A673 (cell line): ENCODE data around the gene SPDL1. TPM values are rescaled to one million over a fixed set of nuclear protein-coding genes. Genes with fewer than 3 reads are reported as not detected.

Experiments
- BruUV-seq: library from RNA; stranded (reverse); fragments of 400-500 nt; replicated peaks from 2 replicates; lab custom pipeline; 2021; lab: Mats Ljungman, UMichigan
- CTCF ChIA-PET: fragments of 300-600 bp; sonication (Branson Sonifier 250); formaldehyde crosslinking; loops from one replicate; lab custom pipeline; 2022; ENCODE audit warnings: antibody characterized with exemption; lab: Charles Lee
- POLR2A ChIA-PET: fragments of 300-600 bp; sonication (Branson Sonifier 250); formaldehyde crosslinking; loops from one replicate; lab custom pipeline; 2022; ENCODE audit warnings: antibody characterized with exemption; ENCODE audit not compliant: low non-redundant PET; lab: Charles Lee
- DNase-seq: peaks from one replicate; pipeline ENCODE4 v3.0.0-alpha.2; 2015; ENCODE audit warnings: low spot score
- H3K27ac ChIP-seq: fragments of 200-600 bp; sonication (generic); 2 replicates; pipeline ENCODE4 v1.5.1; 2016; ENCODE audit warnings: mixed run types, low read depth, mild to moderate bottlenecking, mixed read lengths, antibody characterized with exemption, low read length; ENCODE audit not compliant: poor library complexity, severe bottlenecking
- H3K27me3 ChIP-seq: fragments of 200-600 bp; sonication (generic); replicated peaks from 2 replicates; pipeline ENCODE4 v1.6.1; 2017; ENCODE audit warnings: mixed run types, low read depth, mild to moderate bottlenecking, mixed read lengths, antibody characterized with exemption, low read length; ENCODE audit not compliant: insufficient read depth, poor library complexity
- H3K36me3 ChIP-seq: fragments of 200-600 bp; sonication (generic); 2 replicates; pipeline ENCODE4 v1.6.1; 2016; ENCODE audit warnings: mixed run types, mild to moderate bottlenecking, mixed read lengths, antibody characterized with exemption, low read length; ENCODE audit not compliant: insufficient read depth, poor library complexity, severe bottlenecking
- H3K4me1 ChIP-seq: fragments of 200-600 bp; sonication (generic); 2 replicates; pipeline ENCODE4 v1.6.1; 2017; ENCODE audit warnings: mixed run types, mild to moderate bottlenecking, mixed read lengths, antibody characterized with exemption, low read length; ENCODE audit not compliant: insufficient read depth, poor library complexity, severe bottlenecking
- H3K4me3 ChIP-seq: fragments of 200-600 bp; sonication (generic); 2 replicates; pipeline ENCODE4 v1.5.1; 2016; ENCODE audit warnings: low read depth, mixed run types, mild to moderate bottlenecking, mixed read lengths, low read length; ENCODE audit not compliant: poor library complexity, severe bottlenecking
- H3K9me3 ChIP-seq: fragments of 200-600 bp; sonication (generic); 2 replicates; pipeline ENCODE4 v1.6.1; 2016; ENCODE audit warnings: mixed run types, low read depth, mild to moderate bottlenecking, mixed read lengths, antibody characterized with exemption, low read length; ENCODE audit not compliant: poor library complexity, severe bottlenecking
- CTCF ChIP-seq: fragments of 300-800, 200-600 bp; sonication (generic); conservative IDR thresholded peaks from 2 replicates; pipeline ENCODE4 v1.5.1; 2017; ENCODE audit warnings: low read depth, mild to moderate bottlenecking, antibody characterized with exemption, low read length, moderate library complexity, mixed read lengths
- EZH2 ChIP-seq: fragments of 200-600 bp; sonication (generic); IDR thresholded peaks from 2 replicates; pipeline ENCODE4 v1.6.1; 2017; ENCODE audit warnings: borderline replicate concordance, low read depth, mild to moderate bottlenecking, mixed read lengths, antibody characterized with exemption, low read length; ENCODE audit not compliant: poor library complexity, severe bottlenecking
- intact Hi-C: fragments of 100-400 bp; cut with micrococcal nuclease; formaldehyde crosslinking; loops from one replicate; pipeline ENCODE4 v1.10.0; 2022; ENCODE audit not compliant: unreplicated experiment
- total RNA-seq: library from RNA; stranded (reverse); gene quantifications from 2 replicates; pipeline ENCODE4 v1.2.3, GENCODE V29; 2021

Gene SPDL1
- total RNA-seq, 1 experiment from 2014 or later: 57.6 TPM

- H3K9me3 ChIP-seq: no peaks in the 10 kb centered on the region
- intact Hi-C loops: loop anchor here (10.0 kb wide), 1 partner anchor 561 kb away; no protein-coding TSS in a partner anchor
- ChIA-PET POLR2A (no interaction called here), CTCF (no interaction called here)
- H3K4me1 ChIP-seq: no peaks in the 10 kb centered on the region
- no peak overlapping the region for H3K4me3 ChIP-seq
- no peak overlapping the region for H3K27ac ChIP-seq
- peaks cover 36% of the 10 kb centered on the region for H3K27me3 ChIP-seq
- BruUV-seq: no TSS peak
- TF ChIP-seq CTCF (no peak), EZH2 (no peak)
- DNase-seq: no peak
- no peaks in the 10 kb centered on the region for H3K36me3 ChIP-seq
These were observed 37.8 kb upstream of the SPDL1 start for GRCh38 chr5:169545762-169546161.

GRCh38 chr5:169546346-169546745 lies 37.2 kb upstream of the SPDL1 start:
- Histone ChIP-seq H3K4me3 (no peak overlapping the region), H3K27me3 (peaks cover 42% of the 10 kb centered on the region), H3K36me3 (no peaks in the 10 kb centered on the region), H3K27ac (no peak overlapping the region), H3K9me3 (no peaks in the 10 kb centered on the region), H3K4me1 (no peaks in the 10 kb centered on the region)
- no peak for DNase-seq
- CTCF ChIA-PET: no interaction called here
- no TSS peak for BruUV-seq
- POLR2A ChIA-PET: no interaction called here
- intact Hi-C loops: loop anchor here (10.0 kb wide), 1 partner anchor 562 kb away; no protein-coding TSS in a partner anchor
- TF ChIP-seq EZH2 (no peak), CTCF (no peak)

DNA sequence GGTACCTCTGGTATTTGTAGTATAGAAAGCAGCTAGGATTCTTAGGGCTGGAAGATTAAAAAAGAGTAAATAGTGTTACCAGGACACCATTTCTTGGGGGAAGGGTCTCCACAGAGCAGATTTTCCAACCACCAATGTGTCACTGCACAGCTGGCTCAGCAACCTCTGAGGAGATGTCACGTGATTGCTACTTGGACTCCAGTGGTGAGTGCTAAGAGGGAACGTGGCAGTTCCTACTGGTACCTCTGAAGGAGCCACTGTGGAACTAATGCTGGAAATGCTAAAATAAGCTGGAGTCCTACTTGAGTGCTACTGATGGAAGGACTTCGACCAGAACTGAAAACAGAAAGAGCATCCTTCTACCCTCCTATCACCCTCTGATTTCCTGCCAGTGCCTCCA lies 36.1 kb upstream of the SPDL1 start:
- BruUV-seq: no TSS peak
- DNase-seq: peak; percentile 4
- intact Hi-C loops: loop anchor here (10.0 kb wide), 1 partner anchor 563 kb away; no protein-coding TSS in a partner anchor
- Histone ChIP-seq H3K4me1 (no peaks in the 10 kb centered on the region), H3K36me3 (no peaks in the 10 kb centered on the region), H3K9me3 (no peaks in the 10 kb centered on the region), H3K4me3 (no peak overlapping the region), H3K27me3 (peaks cover 51% of the 10 kb centered on the region), H3K27ac (no peak overlapping the region)
- ChIA-PET POLR2A (no interaction called here), CTCF (no interaction called here)
- TF ChIP-seq CTCF: no peak
- TF ChIP-seq EZH2: no peak
